Activated CD4-positive, CD25-positive, alpha-beta regulatory T cell treated with anti-CD3 and anti-CD28 coated beads, Interleukin-2, amount 50 U/mL, for 24 hours (primary cell): ENCODE data around the gene RRP12.
"Not testable (repeated sequence)": the region's sequence is repeated elsewhere in the genome, so short reads cannot be mapped to it uniquely, and the experiment has no call there.

Experiments used
- ATAC-seq, 2 donors: fragments of 150-1000 bp; cut with Tn5 transposase; one replicate each; pipeline ENCODE4 v1.10.0; 2021; ENCODE audit warnings: mild to moderate bottlenecking in 1 of 2, moderate library complexity in 1 of 2

Gene RRP12

DNA sequence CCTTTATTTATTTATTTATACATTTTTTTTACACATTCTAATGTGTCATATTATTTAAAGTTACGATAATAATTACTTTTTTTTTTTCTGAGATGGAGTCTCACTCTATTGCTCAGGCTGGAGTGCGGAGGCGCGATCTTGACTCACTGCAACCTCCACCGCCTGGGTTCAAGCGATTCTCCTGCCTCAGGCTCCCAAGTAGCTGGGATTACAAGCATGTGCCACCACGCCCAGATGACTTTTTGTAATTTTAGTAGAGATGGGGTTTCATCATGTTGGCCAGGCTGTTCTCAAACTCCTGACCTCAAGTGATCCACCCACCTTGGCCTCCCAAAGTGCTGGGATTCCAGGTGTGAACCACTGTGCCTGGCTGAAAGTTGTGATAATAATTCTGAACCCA lies 5.3 kb upstream of the RRP12 start:
- ATAC-seq, result not testable (repeated sequence)

DNA sequence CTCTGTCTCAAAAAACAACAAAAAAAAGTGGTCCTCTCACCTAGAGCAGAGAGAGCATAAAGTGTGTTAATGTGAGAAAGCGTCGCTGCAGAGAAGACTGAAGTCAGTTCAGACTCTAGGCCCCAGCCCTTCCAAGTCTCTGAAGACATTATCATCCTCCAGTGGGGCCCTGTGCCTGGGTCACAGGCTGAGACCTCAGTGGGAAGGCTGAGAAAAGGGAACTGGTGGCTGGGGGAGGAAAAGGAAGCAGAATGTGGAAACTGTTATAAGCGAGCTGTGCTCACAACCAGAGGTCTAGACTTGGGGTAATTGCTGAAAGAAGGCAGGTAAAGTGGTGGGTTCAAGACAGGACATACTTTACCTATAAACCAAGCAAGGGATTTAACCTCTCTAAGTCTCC lies 4.9 kb upstream of the RRP12 start:
- ATAC-seq, result no peak

DNA sequence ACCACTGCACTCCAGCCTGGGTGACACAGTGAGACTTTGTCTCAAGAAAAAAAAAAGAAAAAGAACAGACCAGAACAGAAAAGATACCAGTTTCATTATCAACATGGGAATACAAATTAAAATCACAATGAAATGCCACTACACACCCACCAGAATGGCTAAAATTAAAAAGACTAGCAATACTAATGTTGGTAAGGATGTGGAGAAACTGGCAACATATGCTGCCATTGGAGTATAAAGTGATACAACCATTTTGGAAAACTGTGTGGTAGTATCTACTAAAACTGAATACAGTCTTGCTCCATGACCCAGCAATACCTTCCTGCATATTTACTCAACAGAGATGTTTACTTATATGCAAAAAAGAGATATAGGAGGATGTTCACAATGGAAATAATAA lies 2.9 kb upstream of the RRP12 start:
- ATAC-seq, result no peak

DNA sequence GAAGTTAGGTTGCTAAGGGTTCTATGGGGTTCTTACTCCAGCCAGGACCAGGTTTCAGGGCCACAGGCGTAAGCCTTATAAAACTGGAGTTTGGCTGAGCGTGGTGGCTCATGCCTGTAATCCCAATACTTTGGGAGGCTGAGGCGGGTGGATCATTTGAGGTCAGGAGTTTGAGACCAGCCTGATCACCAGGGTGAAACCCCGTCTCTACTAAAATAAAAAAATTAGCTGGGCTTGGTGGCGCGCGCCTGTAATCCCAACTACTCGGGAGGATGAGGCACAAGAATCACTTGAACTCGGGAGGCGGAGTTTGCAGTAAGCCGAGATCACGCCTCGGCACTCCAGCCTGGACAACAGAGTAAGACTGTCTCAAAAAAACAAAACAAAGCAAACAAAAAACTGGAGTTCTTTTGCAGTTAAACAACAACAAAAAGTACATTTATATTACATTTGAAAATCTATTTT lies 347 bp upstream of the RRP12 start:
- ATAC-seq, result no peak

GRCh38 chr10:97399843-97400545 lies 1.1 kb downstream of the RRP12 start:
- ATAC-seq, result peak; percentile 25 to 32

GRCh38 chr10:97396056-97396455 lies 5.1 kb downstream of the RRP12 start:
- no peak for ATAC-seq

- no peak for ATAC-seq
These were observed 8.0 kb downstream of the RRP12 start for GRCh38 chr10:97393034-97393573.

DNA sequence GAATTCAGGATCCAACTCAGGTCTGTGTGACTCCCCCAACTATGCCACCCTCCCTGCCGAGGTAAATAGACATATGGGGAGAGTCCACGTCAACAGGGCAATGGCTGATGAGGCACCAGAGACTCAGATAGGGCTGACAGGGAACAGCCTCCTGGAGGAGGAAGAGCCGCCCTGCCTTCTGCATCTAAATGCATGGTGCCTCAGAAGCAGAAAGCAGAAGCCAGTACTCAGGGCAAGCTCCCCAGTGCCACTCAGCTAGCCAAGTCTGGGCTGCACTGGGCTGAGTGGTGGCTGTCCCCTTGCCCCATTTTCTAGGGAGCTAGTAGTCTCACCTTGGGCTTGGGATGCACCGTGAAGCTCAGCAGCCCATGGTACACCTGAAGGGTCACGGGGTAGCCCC lies 11.0 kb downstream of the RRP12 start:
- no peak for ATAC-seq

DNA sequence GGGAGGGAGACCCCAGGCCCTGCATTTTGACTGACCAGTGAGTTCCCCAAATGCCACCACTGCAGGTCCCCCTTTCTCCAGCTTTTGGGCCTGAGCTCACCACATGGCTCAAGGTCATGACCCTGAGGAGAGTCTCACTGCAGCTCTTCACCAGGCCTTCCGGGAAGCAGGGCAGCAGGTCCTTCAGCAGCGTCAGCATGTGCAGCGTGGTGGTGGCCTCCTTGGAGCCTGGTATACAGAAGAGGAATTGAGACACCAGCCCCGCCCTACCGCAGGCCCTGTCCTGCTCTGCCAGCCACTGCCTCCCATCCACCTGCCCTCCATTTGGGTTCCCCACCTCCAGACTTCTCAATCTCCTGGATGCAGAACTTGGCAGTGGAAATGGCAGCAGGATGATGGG lies 13.0 kb downstream of the RRP12 start:
- ATAC-seq, result no peak

DNA sequence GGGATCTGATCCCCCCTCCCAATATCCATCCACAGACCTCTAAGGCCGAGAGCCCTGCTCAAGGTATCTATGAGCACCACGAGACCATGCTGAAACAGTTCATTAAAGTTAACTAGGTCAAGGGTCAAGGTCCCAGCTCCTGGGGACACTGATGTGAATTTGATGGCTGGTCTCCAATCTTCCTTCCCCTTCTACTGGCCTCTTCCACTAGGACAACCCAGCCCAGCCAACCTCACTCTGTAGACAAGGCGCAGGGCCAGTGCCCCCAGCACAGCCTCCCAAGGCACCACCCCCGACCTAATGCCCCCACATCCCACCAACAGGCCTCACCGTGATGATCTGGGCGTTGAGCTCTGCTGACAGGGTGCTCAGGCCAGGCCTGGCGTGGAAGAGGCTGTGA lies 15.6 kb downstream of the RRP12 start:
- ATAC-seq, result no peak

DNA sequence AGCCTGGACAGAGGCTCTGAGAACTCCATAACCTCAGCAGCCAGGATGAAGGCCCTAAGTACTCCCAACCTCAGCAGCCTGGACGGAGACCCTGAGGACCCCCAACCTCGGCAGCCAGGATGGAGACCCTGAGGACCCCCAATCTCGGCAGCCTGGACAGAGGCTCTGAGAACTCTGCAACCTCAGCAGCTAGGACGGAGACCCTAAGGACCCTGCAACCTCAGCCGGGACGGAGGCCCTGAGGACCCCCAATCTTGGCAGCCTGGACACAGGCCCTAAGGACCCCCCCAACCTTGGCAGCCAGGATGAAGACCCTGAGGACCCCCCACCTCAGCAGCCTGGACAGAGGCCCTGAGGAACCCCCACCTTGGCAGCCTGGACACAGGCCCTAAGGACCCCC lies 16.5 kb downstream of the RRP12 start:
- no peak for ATAC-seq

DNA sequence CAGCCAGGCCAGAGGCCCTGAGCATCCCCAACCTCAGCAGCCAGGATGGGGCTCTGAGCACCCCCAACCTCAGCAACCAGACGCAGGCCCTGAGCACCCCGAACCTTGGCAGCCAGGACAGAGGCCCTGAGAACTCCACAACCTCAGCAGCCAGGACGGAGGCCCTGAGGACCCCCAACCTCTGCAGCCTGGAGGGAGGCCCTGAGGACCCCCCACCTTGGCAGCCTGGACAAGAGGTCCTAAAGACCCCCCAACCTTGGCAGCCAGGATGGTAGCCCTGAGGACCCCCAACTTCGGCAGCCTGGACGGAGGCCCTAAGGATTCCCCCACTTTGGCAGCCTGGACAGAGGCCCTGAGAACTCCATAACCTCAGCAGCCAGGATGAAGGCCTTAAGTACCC lies 17.0 kb downstream of the RRP12 start:
- no peak for ATAC-seq

DNA sequence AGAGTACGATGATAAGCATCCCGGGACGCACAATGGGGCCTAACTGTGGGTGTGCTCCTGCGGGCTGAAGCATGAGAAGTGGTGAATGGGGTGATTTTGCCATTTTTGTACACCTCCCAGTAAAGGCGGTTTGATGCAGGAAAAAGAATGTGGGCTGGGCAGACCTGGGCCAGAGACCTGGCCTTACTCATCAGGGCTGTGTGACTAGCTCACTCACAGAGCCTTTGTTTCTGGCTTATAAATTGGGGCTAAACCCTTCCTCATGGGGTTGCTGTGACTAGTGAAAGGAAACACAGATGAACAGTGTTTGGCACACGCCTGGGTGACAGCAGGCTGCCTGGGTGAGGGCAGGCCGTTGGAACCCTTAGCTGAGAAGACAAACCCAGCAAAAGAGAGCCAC lies 18.0 kb downstream of the RRP12 start:
- no peak for ATAC-seq

GRCh38 chr10:97381626-97382025 lies 19.5 kb downstream of the RRP12 start:
- ATAC-seq, result no peak

- no peak for ATAC-seq
These were observed 20.6 kb downstream of the RRP12 start for GRCh38 chr10:97380516-97380915.

GRCh38 chr10:97378933-97379921 lies 21.9 kb downstream of the RRP12 start:
- ATAC-seq, result no peak

- no peak for ATAC-seq
These were observed 24.7 kb downstream of the RRP12 start for GRCh38 chr10:97376413-97376812.

DNA sequence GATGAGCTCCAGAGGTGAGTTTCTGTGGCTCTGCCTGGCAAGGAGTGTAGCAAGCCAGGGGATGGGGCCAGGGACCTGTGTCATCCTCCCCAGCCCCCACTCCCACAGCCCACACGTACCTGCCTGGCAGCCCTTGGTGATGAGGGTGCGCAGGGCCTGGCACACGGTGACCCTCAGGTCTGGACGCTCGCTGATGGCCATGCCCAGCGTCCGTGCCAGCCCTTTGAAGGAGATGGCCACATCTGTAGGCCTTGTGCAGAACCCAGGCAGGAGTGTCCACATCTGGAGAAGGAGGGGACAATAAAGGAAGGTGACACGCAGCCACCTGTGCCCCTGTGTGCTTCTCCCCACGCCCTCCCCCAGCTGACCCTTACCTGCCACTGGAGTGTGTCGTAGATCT lies 27.7 kb downstream of the RRP12 start:
- no peak for ATAC-seq

DNA sequence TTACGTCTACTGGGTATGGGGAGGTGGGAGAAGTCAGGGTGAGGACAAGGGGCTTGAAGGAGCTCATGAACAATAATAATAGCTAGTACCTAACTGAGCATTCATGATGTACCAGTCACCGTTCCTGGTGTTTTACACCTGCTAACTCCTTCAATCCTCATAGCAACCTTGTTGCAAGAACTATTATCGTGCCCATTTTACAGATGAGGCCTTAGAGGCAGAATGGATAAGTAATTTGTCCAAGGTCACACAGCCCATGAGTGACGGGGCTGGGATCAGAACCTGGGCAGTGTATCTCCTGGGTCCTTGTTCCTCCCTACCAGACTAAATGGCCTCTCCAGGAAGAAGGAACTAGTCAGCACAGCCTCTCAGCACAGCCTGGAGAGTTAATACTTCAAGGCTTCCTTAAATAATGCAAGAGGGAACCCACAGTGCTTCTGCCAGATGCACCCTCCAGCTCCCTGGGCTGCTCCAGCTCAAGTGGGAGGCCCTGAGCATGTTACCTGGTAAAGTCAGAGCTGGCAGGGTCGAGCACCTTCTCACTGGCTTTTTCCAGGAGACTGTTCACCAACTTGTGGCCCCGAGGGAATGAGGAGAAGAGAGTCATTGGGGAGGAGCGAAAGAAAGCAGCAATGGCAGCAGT lies 28.8 kb downstream of the RRP12 start:
- no peak for ATAC-seq

GRCh38 chr10:97371696-97372095 lies 29.4 kb downstream of the RRP12 start:
- ATAC-seq, result no peak

DNA sequence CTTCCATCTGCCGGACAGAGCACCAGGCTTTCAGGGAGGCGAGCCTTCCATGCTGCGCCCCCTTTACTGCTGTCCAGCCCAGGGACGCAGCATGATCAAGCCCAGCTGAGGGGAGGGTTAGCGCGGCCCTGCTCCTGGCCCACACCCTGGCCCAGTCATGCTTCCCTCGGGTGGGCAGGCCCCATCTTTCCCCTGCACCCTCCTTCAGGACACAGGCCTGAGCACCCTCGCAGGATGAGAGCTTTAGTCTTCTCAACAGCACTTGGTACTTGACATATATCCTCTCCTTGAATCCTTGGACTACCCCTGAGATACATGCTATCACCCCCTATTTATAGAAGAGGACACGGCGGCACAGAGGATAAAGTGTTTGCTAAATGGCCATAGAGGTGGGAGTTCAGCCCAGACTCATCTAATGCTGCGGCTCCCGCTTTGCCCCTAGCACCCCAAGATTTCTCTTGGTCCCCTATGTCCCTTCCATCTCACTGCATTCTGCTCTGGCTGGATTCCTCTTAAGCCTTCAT lies 34.0 kb downstream of the RRP12 start:
- no peak for ATAC-seq

DNA sequence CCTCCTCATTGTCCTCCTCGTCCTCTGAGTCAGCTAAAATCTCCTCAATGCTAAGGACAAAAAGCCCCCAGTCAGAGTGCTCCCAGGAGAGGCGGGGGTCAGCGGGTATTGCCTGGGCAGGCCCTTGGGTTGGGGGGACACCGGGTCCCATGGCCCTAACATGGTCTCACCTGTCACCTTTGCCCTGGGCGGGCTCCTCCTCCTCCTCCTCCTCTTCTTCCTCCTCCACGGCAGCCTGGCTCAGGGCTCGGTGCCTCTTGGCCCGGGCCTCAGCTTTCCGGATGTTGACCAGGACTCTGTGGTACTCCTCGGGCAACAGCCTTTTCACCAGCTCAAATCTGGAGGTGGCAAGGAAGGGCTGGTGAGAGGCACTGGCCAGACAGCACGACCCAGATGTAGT lies 34.6 kb downstream of the RRP12 start:
- no peak for ATAC-seq
